NB4 (cell line): ENCODE data around the gene IGFBPL1.

ENCODE experiments used
- DNase-seq: peaks from one replicate; pipeline ENCODE4 v3.0.0; 2010; ENCODE audit warnings: low read depth
- H3K4me3 ChIP-seq: one replicate; pipeline ENCODE4 v1.5.1; 2011; ENCODE audit warnings: mild to moderate bottlenecking, low read depth, low read length, moderate library complexity
- MYC ChIP-seq: IDR thresholded peaks from 2 replicates; pipeline ENCODE4 v1.6.1; 2011; ENCODE audit warnings: low read depth, low read length
- POLR2A ChIP-seq: IDR thresholded peaks from 2 replicates; pipeline ENCODE4 v1.6.1; 2011; ENCODE audit warnings: mild to moderate bottlenecking; ENCODE audit not compliant: insufficient read length; ENCODE audit errors: extremely low read depth
- TF ChIP-seq, protein P1 (sequence below): IDR thresholded peaks from one replicate; pipeline ENCODE4 v1.5.1; 2012; ENCODE audit warnings: low read depth, low read length
- TF ChIP-seq, protein P2 (sequence below): IDR thresholded peaks from 2 replicates; pipeline ENCODE4 v1.6.1; 2011; ENCODE audit warnings: low read depth, low read length

IGFBPL1 gene

DNA sequence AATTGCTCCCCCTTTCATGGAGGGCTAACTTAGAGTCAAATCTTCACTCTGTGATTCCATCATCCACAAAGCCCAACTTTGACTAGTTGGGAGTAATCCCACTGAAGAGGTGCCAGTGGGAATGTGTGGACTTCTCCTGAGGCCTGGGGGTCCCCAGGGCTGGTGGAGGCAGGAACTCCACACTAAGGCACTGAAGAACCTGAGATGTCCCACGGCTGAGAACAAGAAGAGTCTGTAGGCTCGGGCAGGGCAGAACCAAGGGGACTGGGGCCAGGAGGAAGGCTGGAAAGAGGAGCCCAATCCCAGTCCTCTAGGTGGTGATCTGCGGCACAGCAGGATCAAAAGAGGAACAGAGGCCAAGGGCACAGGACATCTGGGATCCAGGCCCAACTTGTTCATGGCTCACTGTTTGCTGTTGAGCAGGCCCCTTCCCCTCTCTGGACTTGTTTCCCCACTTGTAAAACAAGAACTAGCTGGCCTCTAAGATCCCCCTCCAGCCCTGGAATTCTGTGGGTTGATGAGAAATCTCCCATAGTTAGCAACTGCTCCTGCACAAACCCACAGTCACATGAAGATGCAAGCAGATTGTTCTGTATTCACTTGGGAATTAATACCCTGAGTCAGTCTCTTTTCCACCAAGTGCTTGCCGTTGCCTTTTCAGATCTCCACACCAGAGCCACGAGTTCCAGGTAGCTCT, 64.4 kb downstream of the IGFBPL1 start:
- H3K4me3 ChIP-seq, result no peak overlapping the region
- TF ChIP-seq POLR2A, result no peak
- TF ChIP-seq, protein P1, sequence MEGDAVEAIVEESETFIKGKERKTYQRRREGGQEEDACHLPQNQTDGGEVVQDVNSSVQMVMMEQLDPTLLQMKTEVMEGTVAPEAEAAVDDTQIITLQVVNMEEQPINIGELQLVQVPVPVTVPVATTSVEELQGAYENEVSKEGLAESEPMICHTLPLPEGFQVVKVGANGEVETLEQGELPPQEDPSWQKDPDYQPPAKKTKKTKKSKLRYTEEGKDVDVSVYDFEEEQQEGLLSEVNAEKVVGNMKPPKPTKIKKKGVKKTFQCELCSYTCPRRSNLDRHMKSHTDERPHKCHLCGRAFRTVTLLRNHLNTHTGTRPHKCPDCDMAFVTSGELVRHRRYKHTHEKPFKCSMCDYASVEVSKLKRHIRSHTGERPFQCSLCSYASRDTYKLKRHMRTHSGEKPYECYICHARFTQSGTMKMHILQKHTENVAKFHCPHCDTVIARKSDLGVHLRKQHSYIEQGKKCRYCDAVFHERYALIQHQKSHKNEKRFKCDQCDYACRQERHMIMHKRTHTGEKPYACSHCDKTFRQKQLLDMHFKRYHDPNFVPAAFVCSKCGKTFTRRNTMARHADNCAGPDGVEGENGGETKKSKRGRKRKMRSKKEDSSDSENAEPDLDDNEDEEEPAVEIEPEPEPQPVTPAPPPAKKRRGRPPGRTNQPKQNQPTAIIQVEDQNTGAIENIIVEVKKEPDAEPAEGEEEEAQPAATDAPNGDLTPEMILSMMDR, result no peak
- TF ChIP-seq, protein P2, sequence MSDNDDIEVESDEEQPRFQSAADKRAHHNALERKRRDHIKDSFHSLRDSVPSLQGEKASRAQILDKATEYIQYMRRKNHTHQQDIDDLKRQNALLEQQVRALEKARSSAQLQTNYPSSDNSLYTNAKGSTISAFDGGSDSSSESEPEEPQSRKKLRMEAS, result no peak
- DNase-seq, result no peak

DNA sequence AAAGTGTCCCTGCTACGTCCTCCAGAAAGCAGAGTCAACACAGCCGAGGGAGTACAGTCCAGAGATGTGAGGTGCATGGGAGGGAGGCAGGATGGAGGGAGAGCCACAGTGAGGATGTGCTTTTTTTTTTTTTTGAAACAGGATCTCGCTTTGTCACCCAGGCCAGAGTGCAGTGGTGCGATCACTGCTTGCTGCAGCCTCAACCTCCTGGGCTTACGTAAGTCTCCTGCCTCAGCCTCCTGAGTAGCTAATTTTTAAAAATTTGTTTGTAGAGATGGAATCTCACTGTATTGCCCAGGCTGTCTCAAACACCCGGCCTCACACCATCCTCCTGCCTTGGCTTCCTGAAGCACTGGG, 65.0 kb downstream of the IGFBPL1 start:
- no peak for DNase-seq
- H3K4me3 ChIP-seq, result no peak overlapping the region
- TF ChIP-seq, protein P1, result no peak
- TF ChIP-seq, protein P2, result no peak
- TF ChIP-seq MYC, result no peak

DNA sequence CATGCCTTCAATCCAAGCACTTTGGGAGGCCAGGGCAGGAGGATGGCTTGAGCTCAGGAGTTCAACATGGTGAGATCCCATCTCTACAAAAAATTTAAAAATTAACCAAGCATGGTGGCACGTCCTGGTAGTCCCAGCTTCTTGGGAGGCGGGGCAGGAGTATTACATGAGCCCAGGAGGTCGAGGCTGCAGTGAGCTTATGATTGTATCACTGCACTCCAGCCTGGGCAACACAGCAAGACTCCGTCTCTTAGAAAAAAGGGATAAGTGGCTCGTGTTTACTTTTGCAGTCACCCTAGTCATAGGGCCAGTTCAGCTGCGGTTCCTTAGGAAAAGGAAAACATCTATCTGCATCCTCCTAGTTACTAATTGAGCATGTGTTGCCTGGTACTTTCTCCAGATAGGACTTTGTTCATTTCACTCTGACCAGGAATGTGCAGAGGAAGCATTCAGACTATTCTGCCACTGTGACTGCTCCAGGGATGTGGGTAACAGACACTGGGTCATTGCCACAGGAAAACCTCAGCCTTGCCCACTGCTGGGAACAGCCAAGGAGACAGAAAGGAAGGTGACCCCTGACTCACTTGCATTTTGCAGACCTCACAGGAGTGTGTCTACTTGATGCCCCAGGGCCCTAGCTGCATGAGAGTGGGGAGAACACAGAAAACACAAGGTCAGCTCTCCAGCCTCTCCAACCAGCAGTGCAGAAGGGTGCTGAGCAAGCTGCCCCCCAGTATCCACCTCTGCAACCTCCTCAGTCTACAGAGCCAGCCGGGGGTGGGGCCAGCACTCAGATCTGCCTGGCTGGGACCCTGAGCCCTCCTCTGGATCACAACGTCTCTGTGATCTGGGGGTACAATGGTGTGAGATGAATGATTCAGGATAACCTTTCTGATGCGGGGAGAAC, 65.6 kb downstream of the IGFBPL1 start:
- no peak for TF ChIP-seq POLR2A
- TF ChIP-seq, protein P2, result no peak
- TF ChIP-seq, protein P1, result no peak
- no peak for TF ChIP-seq MYC
- no peak for DNase-seq
- H3K4me3 ChIP-seq, result no peak overlapping the region

DNA sequence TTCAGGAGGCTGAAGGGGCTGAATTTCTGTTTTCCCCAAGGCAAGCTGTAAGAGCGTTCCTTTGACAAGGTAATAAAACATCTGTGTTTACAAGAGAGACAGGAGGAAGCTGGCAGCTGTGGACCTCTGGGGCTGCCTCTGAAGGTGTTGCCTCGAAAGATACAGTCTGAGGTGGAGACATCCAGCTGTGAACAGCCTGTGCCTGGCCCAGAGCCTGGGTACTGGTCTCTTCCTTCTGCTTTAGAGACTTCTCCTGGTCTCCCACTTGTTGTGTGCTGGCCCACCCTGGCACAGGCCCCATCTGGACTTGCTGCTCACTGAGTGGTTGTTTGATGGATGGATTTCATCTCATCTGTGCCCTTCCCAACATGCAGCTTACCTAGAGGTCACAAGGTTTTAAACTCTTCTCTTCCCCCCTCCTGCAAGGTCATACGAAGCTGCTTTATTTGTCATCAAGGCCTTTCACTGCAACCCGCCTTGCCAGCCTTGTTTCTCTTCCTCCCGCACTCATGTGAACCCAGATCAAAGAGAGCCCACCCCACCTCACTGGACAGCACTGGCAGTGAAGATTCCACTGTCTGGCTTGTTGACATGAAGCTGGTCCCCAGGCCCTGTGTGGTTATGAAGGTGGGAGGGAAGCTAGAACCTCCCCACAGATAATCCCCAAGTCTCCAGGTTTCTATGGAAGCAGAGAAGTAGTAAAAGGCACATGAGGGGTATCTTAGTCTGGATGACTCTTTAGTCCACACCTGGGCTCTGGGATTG, 66.7 kb downstream of the IGFBPL1 start:
- no peak for DNase-seq
- TF ChIP-seq POLR2A (no peak), MYC (no peak)
- TF ChIP-seq, protein P2, result no peak
- TF ChIP-seq, protein P1, result no peak
- H3K4me3 ChIP-seq, result no peak overlapping the region

DNA sequence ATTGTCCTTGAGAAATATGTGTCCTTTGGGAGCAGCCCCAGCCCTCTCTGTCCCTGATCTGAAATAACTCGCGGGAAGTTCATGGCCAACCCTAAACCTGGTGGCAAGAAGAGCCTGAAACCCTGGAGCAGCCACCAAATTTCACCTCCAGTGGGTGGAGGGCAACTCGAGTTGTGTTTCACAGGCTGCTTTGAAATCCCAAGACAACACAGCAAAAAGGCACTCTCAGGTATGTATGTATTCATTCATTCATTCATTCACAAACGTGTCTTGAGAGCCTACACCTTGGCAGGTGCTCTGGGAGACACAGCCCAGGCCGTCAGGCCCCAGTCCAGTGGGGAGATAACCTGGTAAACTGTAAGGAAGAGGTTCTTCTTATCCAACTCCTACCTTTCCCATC, 67.4 kb downstream of the IGFBPL1 start:
- no peak for DNase-seq
- no peak overlapping the region for H3K4me3 ChIP-seq
- TF ChIP-seq, protein P2, result no peak
- no peak for TF ChIP-seq POLR2A
- TF ChIP-seq, protein P1, result no peak
- no peak for TF ChIP-seq MYC
